Vagina (tissue), 2 donors: Measurements from ENCODE around the gene AGBL1.

Experiments used
- CTCF ChIP-seq, 3 experiments: fragments of 450-650 bp in 2 of 3; fragments of 200-600 bp in 1 of 3; sonication (generic) in 1 of 3; IDR thresholded peaks; one replicate each; pipeline ENCODE4 v1.5.1; 2017 to 2019; ENCODE audit warnings: antibody characterized with exemption in 3 of 3, mild to moderate bottlenecking in 2 of 3, moderate library complexity in 2 of 3
- POLR2A ChIP-seq, 2 donors: fragments of 450-650 bp; IDR thresholded peaks; one replicate each; pipeline ENCODE4 v1.6.1; 2017; ENCODE audit warnings: antibody characterized with exemption in 2 of 2, mild to moderate bottlenecking in 2 of 2, moderate library complexity in 2 of 2

- TF ChIP-seq CTCF (IDR thresholded peaks at IDR 0.05) (no peak), POLR2A (IDR thresholded peaks at IDR 0.05) (no peak)
Observed at GRCh38 chr15:86894269-86894668, 814.6 kb downstream of the AGBL1 start.
